HG03442 (cell line): ENCODE results near the gene COMMD8.
"Not testable (repeated sequence)": the region's sequence is repeated elsewhere in the genome, so short reads cannot be mapped to it uniquely, and the experiment has no call there.

ENCODE experiments used
- ATAC-seq: cut with Tn5 transposase; IDR thresholded peaks from one replicate; pipeline ENCODE4 v1.9.1; 2021; ENCODE audit warnings: mild to moderate bottlenecking, moderate library complexity; ENCODE audit not compliant: unreplicated experiment

Gene COMMD8

DNA sequence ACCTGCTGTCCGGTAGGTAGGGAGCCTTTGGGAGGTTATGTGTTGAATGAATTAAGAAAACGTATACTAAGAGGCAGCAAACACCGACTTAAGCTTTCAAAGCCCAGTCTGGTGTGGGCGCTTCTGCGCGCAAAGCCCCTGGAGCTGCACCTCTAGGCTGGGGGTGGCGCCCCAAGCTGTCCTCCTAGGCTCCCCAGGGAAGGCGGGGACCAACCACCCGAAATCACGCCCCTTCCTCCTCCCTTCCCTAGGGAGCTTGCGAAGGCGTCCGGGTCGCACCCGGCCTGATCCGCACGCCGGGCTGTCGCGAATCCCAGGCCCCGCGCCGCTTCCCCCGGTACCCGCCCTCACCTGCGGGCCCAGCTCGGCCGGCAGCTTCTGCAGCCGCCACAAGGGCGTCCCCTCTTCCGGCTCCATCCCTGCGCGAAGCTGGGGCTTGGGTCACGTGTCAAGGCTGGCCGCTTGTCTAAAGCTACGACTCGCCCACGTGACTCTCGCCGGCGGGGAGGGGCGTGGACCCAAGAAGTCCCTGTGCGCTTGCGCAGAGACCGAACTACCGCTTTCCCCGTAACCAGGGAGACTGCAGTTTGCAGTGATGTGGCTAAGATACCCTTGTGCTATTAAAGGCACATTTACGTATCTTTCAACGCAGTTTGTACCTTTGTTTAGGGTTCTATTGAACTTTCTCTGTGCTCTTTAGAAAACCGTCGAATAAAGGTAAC is at the start of gene COMMD8:
COMMD8 (minus strand) TSS at position 468 of the 722 bp plus-strand sequence; CDS start at position 417, 51 bp downstream.
- peak; percentile 88 for ATAC-seq

DNA sequence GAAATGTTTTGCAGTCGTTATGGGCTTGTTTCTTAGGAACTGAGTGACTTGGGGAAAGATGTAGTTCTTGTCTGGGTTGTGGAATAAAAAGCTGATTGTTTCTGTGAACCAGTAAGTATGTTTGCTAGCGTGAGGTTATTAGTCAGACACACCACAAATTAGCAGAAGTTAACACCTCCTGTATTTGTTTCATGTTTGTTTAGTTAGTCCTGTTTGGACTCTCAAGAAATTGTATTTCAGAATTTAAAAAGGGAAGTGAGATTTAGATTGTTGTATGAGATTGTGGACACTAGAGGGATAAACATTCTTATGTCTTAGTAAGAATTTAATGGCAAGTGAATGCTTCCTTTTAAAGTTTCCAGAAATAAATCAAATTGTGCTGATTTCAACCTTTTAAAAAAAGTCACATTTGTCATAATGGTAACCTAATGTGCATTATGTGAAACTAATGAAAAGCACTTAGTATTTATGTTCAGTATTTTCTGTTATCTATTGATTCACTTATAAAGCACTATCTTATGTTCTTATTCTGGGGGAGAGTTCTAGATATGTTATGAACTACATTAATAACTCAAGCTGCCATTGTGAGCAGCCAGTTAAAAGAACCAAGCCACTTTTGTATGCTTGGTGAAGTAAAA is 47.1 kb upstream of the COMMD8 start:
- ATAC-seq = peak; percentile 99

DNA sequence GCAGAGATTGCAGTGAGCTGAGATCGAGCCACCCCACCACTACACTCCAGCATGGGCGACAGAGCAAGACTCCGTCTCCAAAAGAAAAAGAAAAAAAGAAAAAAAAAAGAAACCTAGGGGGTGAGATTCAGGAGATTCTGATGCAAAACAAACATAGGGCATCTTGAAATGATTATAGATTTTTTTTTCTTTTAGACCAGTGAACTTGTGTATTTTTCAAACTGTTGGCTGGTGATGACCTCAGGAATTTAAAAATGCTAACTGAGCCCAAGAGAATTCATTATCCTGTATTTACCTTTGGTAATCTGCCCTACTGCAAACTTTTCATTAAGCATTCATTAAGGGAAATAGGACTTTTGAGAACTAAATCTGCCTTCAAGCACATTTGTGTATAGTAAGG is 42.2 kb upstream of the COMMD8 start:
- ATAC-seq = no peak

DNA sequence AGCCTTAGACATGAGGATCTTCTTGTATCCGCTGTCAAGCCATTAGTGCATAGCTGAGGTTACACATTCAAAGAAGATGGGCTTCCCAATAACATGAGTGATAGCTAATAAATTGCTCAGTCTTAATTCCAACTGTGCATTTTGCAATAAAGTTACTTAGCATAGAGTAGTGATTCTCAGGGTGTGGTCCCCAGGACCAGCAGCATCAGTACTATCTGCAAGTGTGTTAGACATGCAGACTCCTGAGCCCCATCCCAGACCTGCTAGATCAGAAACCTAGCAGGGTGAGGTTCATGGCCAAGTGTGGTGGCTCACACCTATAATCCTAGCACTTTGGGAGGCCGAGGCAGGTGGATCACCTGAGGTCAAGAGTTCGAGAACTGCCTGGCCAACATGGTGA is 41.6 kb upstream of the COMMD8 start:
- no peak for ATAC-seq

DNA sequence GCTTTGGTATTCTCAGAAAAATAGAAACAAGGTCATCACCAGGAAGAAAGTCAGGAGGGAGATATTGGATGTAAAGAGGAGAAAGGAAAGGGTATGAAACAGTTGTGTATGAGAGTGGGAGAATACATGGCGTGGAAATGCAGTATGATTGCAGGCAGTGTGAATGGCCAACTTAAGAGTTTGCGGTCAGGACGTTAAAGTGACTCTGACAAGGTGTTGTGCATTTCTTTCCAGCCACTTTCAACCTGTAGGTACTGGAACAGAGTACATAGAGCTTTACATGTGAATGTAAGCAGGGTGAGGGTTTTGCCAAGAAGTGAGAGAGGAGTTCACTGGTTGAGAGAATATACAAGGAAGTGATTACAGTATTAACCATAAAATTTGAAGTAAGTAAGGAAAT is 37.3 kb upstream of the COMMD8 start:
- no peak for ATAC-seq

DNA sequence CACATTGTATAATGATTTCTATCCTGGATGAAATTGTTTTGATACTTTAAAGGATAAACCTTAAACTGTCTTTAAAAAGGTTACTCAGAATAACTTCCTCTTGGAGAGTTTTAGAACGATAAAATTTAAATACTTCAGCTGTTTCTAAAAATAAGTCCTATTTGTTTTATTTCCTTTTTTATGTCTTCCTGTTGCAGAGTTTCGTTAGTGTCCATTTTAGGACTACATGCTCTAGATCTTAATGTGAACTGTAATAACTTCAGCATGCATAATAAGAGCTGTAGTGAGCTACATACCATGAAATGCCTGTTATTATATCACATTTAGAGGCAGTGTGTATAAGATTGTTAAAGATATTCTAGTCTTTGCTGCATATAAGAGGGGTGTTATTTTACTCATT is 36.2 kb upstream of the COMMD8 start:
- ATAC-seq = peak; percentile 31

DNA sequence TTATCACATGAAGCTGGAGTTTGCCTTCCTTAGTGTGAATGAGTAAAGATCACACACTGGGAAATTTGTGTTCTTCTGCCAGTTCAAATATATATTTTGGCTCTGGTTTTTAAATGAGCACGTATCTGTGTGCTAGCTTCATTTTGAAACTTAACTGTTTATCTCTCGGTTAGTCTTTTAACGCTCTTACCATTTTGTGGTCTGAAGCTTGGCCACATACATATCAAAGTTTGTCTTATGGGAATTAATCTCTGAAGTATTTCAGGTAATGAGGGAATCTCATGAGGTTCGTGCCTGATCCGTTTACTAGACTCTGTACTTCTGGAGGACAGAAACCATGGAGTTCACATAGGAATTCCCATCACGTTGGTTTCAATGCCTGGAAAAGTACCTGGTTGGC is 35.4 kb upstream of the COMMD8 start:
- ATAC-seq = peak; percentile 54

DNA sequence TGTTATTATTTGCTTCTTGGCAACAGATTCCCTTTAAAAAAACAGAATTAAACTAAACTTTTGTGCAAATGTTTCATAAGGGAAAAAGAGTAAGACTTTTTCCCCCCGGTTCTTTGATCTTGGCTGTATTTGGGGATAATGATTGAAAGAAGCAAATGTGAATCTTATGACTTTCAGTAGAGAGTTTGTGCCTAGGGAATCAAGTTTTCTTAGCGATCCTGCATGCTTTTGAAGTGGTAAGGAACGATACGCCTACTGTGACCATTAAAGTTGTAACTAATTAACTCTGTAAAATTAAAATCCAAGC is 30.6 kb upstream of the COMMD8 start:
- no peak for ATAC-seq

DNA sequence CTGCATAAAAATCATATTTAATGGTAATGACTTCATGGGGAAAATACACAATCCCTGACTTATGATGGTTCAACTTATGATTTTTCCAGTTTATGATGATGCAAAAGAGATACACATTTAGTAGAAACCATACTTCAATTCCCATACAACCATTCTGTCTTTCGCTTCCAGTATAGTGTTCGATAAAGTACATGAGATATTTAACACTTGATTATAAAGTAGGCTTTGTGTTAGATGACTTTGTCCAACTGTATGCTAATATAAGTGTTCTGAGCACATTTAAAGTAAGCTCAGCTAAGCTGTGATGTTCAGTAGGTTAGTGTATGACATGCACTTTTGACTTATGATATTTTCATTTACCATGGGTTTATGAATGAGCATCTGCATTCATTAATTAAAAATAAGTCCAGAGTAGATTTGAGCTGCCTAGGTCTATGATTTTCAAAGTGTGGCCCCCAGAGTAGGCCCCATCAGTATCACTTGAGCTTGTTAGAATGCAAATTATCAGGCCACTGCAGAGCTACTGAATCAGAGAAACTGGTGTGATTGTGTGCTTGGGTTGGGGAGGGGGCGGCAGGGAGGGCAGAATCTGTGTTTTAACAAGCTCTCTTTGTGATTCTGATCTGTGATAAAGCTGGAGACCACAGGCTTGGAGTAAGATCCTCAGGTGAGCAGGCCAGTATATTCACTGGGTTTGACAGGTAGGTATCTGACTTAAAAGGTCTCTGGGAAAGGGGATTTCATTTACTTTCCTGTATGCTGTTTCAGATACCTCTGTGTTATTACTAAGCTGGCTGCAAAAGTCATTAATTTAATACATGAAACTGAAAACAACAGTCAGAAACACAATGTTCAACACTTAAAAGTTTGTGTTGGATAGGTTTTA is 30.0 kb upstream of the COMMD8 start:
- ATAC-seq = peak; percentile 56

DNA sequence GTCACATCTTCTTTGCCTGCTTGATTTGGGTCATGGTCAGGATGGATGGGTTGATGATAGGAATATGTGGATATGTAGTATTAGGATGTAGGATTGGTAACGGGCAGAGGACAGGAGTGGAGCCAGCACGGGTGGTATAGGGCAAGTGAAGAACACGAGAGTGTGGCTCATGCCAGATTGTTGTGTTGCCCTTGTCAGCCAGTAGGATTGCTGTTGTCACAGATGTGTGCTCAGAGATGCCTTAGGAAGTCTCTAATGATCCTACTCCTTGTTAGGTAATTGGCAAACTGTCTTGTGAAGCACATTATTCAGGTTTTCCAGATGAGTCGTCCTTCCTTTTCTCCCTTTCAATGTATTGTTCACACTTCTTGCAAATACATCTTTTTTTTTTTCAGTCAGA is 27.0 kb upstream of the COMMD8 start:
- ATAC-seq = peak; percentile 74

DNA sequence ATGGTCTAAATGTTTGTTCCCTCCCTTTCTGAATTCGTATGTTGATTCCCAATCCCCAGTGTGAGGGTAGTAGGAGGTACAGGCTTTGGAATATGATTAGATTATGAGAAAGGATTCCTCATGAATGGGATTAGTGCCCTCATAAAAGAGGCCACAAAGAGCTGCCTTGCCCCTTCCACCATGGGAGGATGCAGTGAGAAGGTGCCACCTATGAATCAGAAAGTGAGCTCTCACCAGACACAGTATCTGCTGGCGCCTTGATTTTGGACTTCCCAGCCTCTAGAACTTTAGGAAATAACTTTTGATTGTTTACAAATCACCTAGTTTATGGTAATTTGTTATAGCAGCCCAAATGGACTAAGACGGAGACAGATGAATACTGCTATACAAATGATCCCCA is 25.2 kb upstream of the COMMD8 start:
- no peak for ATAC-seq

DNA sequence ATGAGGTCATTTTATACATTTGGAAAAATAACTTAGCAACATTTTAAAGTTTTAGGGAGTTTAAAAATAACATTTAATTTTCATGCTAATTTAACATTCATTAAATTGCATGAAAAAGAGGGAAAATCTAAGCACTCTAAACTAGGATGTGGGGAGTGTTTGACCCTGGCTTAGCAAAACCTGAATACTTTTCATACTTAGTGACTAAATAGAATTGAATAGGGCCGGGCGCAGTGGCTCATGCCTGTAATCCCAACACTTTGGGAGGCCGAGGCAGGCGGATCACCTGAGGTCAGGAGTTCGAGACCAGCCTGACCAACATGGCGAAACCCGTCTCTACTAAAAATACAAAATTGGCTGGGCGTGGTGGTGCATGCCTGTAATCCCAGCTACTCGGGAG is 23.2 kb upstream of the COMMD8 start:
- ATAC-seq = not testable (repeated sequence)

DNA sequence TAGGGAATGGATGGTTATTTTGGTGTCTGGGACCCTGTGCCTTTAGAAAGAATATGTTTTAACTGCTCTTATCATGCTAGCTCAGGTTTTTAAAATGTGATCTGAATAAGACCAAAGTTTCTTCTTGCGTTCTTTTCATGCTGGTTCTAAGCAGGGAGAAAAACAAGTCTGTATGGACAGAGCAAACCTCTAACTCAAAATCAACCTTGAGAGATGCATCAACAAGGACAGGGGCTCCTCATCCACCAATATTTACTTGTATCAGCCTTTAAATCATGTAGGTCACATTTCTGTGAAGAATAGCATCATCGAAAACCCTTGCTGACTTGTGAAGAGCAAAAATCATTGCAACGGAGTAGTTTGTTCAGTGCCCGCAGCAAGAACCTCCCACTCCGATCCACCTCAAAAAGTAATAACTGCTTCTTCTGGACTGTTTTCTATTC is 22.8 kb upstream of the COMMD8 start:
- ATAC-seq = no peak

DNA sequence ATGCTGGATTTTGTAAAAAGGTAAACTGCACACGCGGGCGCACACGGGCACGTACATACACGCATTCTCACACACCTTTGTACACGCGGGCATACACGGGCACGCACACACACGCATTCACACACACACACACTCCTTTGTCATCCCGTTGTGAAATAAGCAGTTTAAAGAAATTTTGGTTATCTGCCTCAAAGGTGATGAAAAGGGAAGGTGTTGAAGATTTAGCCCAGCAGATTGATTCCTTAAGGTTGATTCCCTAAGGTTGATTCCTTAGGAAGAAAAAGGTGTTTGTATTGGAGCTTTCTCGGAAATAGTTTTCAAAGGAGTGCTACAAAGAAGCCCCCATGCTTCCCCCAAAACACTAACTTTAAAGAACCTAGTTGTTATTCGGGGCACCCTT is 22.3 kb upstream of the COMMD8 start:
- ATAC-seq = no peak

DNA sequence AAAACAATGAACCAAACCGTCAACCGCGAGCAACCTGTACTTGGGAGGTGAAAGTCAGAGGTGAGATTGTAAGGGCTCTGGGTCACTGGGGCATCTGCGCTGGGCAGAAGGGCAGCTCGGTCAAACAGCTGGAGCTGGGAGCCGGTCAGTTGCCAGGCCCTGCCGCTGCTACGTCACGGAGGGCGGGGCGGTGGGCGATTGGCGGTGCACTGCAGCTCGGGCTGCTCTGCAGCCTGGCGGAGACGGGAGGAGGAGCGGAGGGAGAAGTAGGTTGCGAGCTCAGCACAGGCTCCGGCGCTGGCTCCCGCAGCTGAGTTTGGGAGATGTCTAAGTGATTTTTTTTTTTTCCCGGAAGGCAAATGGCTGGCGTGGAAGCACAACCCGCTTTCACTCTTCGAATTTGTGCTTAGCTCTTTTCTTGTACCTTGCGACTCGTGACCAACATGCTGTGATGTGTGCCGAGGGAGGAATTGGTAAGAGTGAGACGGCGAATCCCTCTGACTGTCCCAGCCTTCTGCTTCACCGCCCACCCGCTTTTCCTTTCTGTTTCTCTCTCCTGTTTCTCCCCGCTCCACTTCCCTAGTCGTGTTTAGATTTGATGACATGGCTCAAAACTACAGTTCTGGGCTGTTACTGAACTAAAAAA is 21.7 kb upstream of the COMMD8 start, which contains the start of gene ATP10D:
ATP10D (plus strand) TSS at position 229 of the 646 bp plus-strand sequence. CDS start 27,266 bp downstream, outside the sequence.
- peak; percentile 97 for ATAC-seq

DNA sequence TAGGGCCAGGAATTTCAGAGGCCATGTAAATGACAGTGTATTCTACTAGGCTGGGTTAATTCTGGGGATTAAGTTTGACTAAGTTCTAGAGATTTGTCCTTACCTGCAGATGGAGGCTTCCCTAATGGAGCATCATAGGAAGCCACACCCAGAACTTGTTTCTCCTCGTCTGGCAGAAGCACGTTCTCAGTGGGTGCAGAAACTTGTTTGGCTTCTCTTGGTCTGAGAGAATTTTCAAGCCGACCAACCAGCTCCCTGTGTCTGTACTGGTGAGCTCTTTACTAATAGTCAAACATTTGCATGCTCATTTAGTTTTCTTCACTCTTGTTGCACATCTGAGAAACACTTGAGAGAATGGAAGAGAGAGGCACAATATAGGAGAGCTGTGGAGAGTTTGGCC is 20.7 kb upstream of the COMMD8 start:
- no peak for ATAC-seq

DNA sequence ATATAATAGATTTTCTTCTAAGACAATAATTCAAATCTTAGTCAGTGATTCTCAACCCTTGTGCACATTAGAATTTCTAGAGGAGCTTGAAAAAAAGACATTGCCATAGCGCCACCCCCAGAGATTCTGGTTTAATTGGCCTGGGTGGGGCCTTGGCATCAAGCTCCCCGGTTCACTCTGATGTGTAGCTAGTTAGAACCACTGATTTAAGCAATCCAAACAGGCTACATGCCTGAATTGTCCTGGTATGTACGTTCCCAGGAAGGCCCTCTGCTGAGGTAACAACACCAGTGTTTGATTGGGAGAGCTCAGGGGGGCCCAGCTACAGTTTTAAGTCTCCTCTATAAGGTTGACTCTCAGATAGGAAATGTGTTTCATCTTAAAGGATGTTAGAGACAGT is 20.2 kb upstream of the COMMD8 start:
- ATAC-seq = no peak

DNA sequence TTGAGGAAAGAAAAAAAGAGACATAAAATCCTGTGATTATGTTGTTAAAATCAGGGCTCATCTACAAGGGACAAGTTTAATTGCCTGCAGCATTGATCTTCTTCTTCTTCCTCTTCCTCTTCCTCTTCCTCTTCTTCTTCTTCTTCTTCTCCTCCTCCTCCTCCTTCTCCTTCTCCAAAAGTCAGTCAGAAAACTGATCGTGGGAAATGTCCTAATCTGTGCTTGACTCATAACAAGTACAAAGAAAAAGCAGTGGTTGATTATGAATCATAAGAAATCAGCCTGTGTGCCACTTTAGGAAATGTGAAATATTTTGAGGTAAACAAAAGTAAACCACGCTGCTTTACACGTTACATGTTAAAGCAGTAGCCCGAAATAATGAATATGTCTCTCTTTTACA is 18.8 kb upstream of the COMMD8 start:
- ATAC-seq = no peak

DNA sequence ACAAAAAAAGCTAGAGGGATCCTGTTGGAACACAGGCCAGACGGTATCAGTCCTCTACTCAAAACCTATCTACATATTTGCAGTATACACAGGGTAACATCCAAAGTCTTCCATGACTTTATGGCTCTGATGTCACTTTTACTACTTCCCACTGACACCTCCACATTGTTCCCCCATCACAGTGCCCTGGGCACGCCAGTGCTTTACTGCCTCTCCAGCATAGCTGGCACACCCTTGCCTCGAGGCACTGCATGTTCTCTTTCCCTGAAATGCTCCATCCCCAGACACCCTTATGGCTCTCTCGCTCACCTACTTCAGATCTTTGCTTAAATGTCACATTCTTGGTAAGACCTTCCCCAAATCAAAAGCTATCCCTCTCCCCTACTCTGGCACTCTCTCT is 15.3 kb upstream of the COMMD8 start:
- ATAC-seq = no peak

DNA sequence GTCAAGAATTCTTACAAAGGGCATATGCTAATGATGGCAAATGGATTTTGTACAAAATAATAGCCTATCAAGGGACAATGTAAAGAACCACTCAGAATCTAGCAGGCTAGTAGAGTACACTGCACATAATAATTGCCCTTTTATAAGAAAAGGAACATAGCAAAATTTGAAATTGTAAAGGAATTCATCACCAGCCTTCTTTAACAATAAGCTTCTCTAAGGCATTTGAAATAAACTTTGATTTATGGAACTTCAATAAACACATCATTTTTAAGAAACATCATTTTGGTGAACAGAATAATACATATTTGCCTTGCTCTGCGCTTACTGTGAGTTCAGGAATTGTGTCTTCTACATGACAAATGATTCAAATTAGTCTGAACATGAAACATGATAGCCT is 11.9 kb upstream of the COMMD8 start:
- ATAC-seq = no peak

DNA sequence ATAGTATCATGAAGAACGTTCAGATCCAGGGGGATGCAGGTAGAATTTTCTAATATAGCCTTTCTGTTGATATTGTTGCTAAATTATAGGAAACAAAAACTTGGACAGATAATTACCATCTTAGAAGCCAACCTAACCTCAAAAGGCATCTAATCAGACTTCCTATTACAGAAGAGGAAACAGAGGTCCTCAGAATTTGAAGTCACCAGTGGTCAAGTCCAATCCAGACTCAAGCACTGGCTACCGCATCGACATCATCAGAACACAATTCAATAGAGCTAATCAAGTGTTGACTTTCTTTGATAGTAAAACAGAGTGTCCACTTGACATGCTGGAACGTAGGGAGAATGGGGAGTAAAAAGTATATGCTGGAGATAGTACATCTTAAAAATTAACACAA is 11.3 kb upstream of the COMMD8 start:
- ATAC-seq = no peak
